Keratinocyte (primary cell): Measurements from ENCODE around the gene ATP5MC2. TPM values are rescaled to one million over a fixed set of nuclear protein-coding genes. Genes with fewer than 3 reads are reported as not detected.
"Not testable (repeated sequence)": the region's sequence is repeated elsewhere in the genome, so short reads cannot be mapped to it uniquely, and the experiment has no call there.

Experiments used
- DNase-seq: peaks from one replicate; pipeline ENCODE4 v3.0.0-alpha.2; 2011; ENCODE audit warnings: low read depth, missing footprints, low spot score
- FAIRE-seq: peaks from 2 replicates; lab custom pipeline; 2011; peaks lifted over from hg19 to GRCh38; lab: Jason Lieb, UNC
- H2AFZ ChIP-seq: 2 replicates; pipeline ENCODE4 v1.6.0; 2012; ENCODE audit warnings: low read length, control low read depth, inconsistent platforms; ENCODE audit not compliant: control insufficient read depth
- H3K27ac ChIP-seq: 2 replicates; pipeline ENCODE4 v1.5.1; 2011; ENCODE audit warnings: low read length; ENCODE audit not compliant: control insufficient read depth, insufficient read depth
- H3K27me3 ChIP-seq: 3 replicates; pipeline ENCODE4 v1.6.0; 2011; ENCODE audit warnings: low read length; ENCODE audit not compliant: control insufficient read depth, insufficient read depth; ENCODE audit errors: extremely low read depth
- H3K36me3 ChIP-seq, 2 experiments: 2 replicates in 1 of 2; 3 replicates in 1 of 2; pipeline ENCODE4 v1.5.1; 2011; ENCODE audit warnings: low read length in 2 of 2, mild to moderate bottlenecking in 1 of 2; ENCODE audit not compliant: control insufficient read depth in 2 of 2, insufficient read depth in 2 of 2; ENCODE audit errors: extremely low read depth in 1 of 2
- H3K4me1 ChIP-seq: 3 replicates; pipeline ENCODE4 v1.5.1; 2011; ENCODE audit warnings: low read length; ENCODE audit not compliant: control insufficient read depth, insufficient read depth; ENCODE audit errors: extremely low read depth
- H3K4me2 ChIP-seq: 3 replicates; pipeline ENCODE4 v1.6.0; 2011; ENCODE audit warnings: low read depth, low read length; ENCODE audit not compliant: control insufficient read depth, insufficient read depth; ENCODE audit errors: extremely low read depth
- H3K4me3 ChIP-seq, 3 experiments: fragments of 200-600 bp in 1 of 3; sonication (generic) in 1 of 3; 2 replicates in 2 of 3; 3 replicates in 1 of 3; pipeline ENCODE4 v1.5.1; 2011 to 2016; ENCODE audit warnings: low read length in 3 of 3, mild to moderate bottlenecking in 3 of 3, control low read depth in 2 of 3, inconsistent platforms in 1 of 3, low read depth in 1 of 3, mixed read lengths in 1 of 3, mixed run types in 1 of 3, moderate library complexity in 1 of 3; ENCODE audit not compliant: control insufficient read depth in 2 of 3, insufficient read depth in 2 of 3; ENCODE audit errors: extremely low read depth in 1 of 3
- H3K79me2 ChIP-seq: 2 replicates; pipeline ENCODE4 v1.6.0; 2012; ENCODE audit warnings: low read length; ENCODE audit not compliant: control insufficient read depth, insufficient read depth
- H3K9ac ChIP-seq: 3 replicates; pipeline ENCODE4 v1.6.0; 2011; ENCODE audit warnings: low read length; ENCODE audit not compliant: control insufficient read depth, insufficient read depth; ENCODE audit errors: extremely low read depth
- H3K9me1 ChIP-seq: 3 replicates; pipeline ENCODE4 v1.6.0; 2011; ENCODE audit warnings: low read length; ENCODE audit not compliant: control insufficient read depth, insufficient read depth; ENCODE audit errors: extremely low read depth
- H3K9me3 ChIP-seq: 2 replicates; pipeline ENCODE4 v1.5.1; 2012; ENCODE audit warnings: low read depth, low read length; ENCODE audit not compliant: control insufficient read depth
- H4K20me1 ChIP-seq: 3 replicates; pipeline ENCODE4 v1.6.0; 2011; ENCODE audit warnings: low read length; ENCODE audit not compliant: control insufficient read depth, insufficient read depth; ENCODE audit errors: extremely low read depth
- CTCF ChIP-seq, 3 experiments: IDR thresholded peaks in 1 of 3; conservative IDR thresholded peaks in 1 of 3; optimal IDR thresholded peaks in 1 of 3; 2 replicates in 2 of 3; 3 replicates in 1 of 3; pipeline versions ENCODE3 to v1.5.1; 2011; ENCODE audit warnings: low read length in 3 of 3, mild to moderate bottlenecking in 3 of 3, moderate library complexity in 2 of 3, control low read depth in 1 of 3, inconsistent platforms in 1 of 3; ENCODE audit not compliant: insufficient read depth in 2 of 3; ENCODE audit errors: extremely low read depth in 1 of 3
- EZH2 ChIP-seq: IDR thresholded peaks from one replicate; pipeline ENCODE4 v1.6.1; 2012; ENCODE audit warnings: inconsistent platforms, mild to moderate bottlenecking, low read length, moderate library complexity
- dilution Hi-C: fragments of 300-500 bp; cut with MboI; formaldehyde crosslinking; loops from one replicate; pipeline ENCODE4 v1.7.0; 2020; ENCODE audit warnings: low sequenced_read_pairs; ENCODE audit not compliant: extremely low pct_ligation_motif_present
- polyA plus RNA-seq, 5 experiments: library from polyadenylated mRNA; depleted of rRNA in 3 of 5; stranded (reverse) in 3 of 5; stranded (forward) in 1 of 5; unstranded in 1 of 5; fragments of >200 nt; gene quantifications; 1 replicate in 1 of 5; 2 replicates in 3 of 5; 3 replicates in 1 of 5; pipeline versions ENCODE4 v1.2.1 to v1.2.3, GENCODE V29; 2011 to 2012; ENCODE audit warnings: missing spikeins in 2 of 5, low read depth in 1 of 5, low replicate concordance in 1 of 5

Gene ATP5MC2
- polyA plus RNA-seq, 1 donor (not counting 4 experiments of a cell fraction or from before 2014, with no cell fraction given), result 138 TPM

GRCh38 chr12:53720946-53721345 lies 45.1 kb upstream of the ATP5MC2 start:
- no peak overlapping the region for H3K4me2 ChIP-seq
- H3K9ac ChIP-seq, result no peak overlapping the region
- H3K27me3 ChIP-seq, result no peaks in the 10 kb centered on the region
- H3K9me3 ChIP-seq, result no peaks in the 10 kb centered on the region
- dilution Hi-C loops, result no loop called here
- H2AFZ ChIP-seq, result no peak overlapping the region
- no peaks in the 10 kb centered on the region for H4K20me1 ChIP-seq
- no peak overlapping the region for H3K27ac ChIP-seq
- DNase-seq, result no peak
- no peak overlapping the region for H3K4me3 ChIP-seq
- peaks cover 0 to 27% of the 10 kb centered on the region in 2 experiments for H3K36me3 ChIP-seq
- no peaks in the 10 kb centered on the region for H3K79me2 ChIP-seq
- no peak for FAIRE-seq
- no peak for TF ChIP-seq CTCF (optimal IDR thresholded peaks at IDR 0.05 in 1 of 3, IDR thresholded peaks at IDR 0.05 in 1 of 3, conservative IDR thresholded peaks at IDR 0.05 in 1 of 3; ENCODE audit: extremely low read depth in 1 of 3, insufficient read depth in 2 of 3, low read length in 3 of 3)
- TF ChIP-seq EZH2, result no peak
- H3K4me1 ChIP-seq, result peaks cover 6% of the 10 kb centered on the region
- no peaks in the 10 kb centered on the region for H3K9me1 ChIP-seq

GRCh38 chr12:53719649-53720048 lies 43.8 kb upstream of the ATP5MC2 start:
- no peak overlapping the region for H3K4me2 ChIP-seq
- H3K27ac ChIP-seq, result no peak overlapping the region
- peaks cover 6 to 24% of the 10 kb centered on the region in 2 experiments for H3K36me3 ChIP-seq
- H3K9me1 ChIP-seq, result no peaks in the 10 kb centered on the region
- no peaks in the 10 kb centered on the region for H3K27me3 ChIP-seq
- H3K9me3 ChIP-seq, result no peaks in the 10 kb centered on the region
- TF ChIP-seq CTCF (optimal IDR thresholded peaks at IDR 0.05 in 1 of 3, IDR thresholded peaks at IDR 0.05 in 1 of 3, conservative IDR thresholded peaks at IDR 0.05 in 1 of 3; ENCODE audit: extremely low read depth in 1 of 3, insufficient read depth in 2 of 3, low read length in 3 of 3) (no peak), EZH2 (no peak)
- dilution Hi-C loops, result no loop called here
- no peaks in the 10 kb centered on the region for H4K20me1 ChIP-seq
- no peak overlapping the region for H3K4me3 ChIP-seq
- no peak overlapping the region for H2AFZ ChIP-seq
- H3K4me1 ChIP-seq, result no peaks in the 10 kb centered on the region
- DNase-seq (no peak), FAIRE-seq (no peak)
- no peaks in the 10 kb centered on the region for H3K79me2 ChIP-seq
- H3K9ac ChIP-seq, result no peak overlapping the region

- peaks cover 6 to 26% of the 10 kb centered on the region in 2 experiments for H3K36me3 ChIP-seq
- H3K9ac ChIP-seq, H3K9me3 ChIP-seq, H2AFZ ChIP-seq, H3K27me3 ChIP-seq, H3K4me1 ChIP-seq, H3K9me1 ChIP-seq, dilution Hi-C loops, H4K20me1 ChIP-seq, DNase-seq, H3K79me2 ChIP-seq, H3K4me2 ChIP-seq, H3K4me3 ChIP-seq, H3K27ac ChIP-seq, FAIRE-seq: not testable (repeated sequence)
Measured at GRCh38 chr12:53718567-53718966, 42.7 kb upstream of the ATP5MC2 start.
